ENCODE measurements around the gene PPIL6.

DNA sequence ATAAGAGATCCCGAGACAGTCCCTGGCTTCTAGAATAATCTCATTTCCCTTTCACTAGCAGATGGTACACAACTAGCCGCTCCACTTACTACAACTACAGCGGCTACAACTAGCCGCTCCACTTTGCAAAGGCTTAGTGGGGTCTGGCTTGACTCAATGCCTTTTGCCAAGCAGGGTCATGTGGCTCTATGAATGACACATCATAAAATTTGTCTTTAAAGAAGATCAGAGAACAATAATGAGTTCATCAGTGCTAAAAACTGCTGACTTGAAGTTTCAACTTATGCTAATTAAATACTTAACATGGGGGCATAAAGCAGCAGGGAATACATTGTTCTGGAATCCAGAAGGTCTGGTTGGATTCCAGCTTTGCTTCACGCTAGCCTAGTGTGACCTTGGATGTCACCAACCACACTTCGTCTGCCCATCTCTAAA is 17.2 kb upstream of the PPIL6 start:
- no peak for TF ChIP-seq CTCF (IDR thresholded peaks at IDR 0.05; ENCODE audit: poor library complexity)
- TF ChIP-seq EZH2 (IDR thresholded peaks at IDR 0.05; ENCODE audit: borderline replicate concordance), result no peak
- TF ChIP-seq EZH2phosphoT487 (IDR thresholded peaks at IDR 0.05; ENCODE audit: low read depth, severe bottlenecking, unreplicated experiment), result no peak

All from hepatocyte (in vitro differentiated cells).